Coronary artery (tissue), 2 donors: Measurements from ENCODE around the gene FARP2.

Experiments used
- DNase-seq: peaks from one replicate; pipeline ENCODE4 v3.0.0-alpha.2; 2017; ENCODE audit warnings: low spot score
- H3K27ac ChIP-seq, 2 donors: fragments of 200-600 bp; sonication (generic); one replicate each; pipeline ENCODE4 v1.5.1; 2016 to 2019
- H3K4me3 ChIP-seq: fragments of 200-600 bp; sonication (generic); 2 replicates; pipeline ENCODE4 v1.5.1; 2016; ENCODE audit warnings: mild to moderate bottlenecking, moderate library complexity
- TF ChIP-seq, protein P1 (sequence below): fragments of 200-600 bp; sonication (generic); IDR thresholded peaks from one replicate; pipeline ENCODE4 v1.5.1; 2019; ENCODE audit warnings: antibody characterized with exemption

Gene FARP2

DNA sequence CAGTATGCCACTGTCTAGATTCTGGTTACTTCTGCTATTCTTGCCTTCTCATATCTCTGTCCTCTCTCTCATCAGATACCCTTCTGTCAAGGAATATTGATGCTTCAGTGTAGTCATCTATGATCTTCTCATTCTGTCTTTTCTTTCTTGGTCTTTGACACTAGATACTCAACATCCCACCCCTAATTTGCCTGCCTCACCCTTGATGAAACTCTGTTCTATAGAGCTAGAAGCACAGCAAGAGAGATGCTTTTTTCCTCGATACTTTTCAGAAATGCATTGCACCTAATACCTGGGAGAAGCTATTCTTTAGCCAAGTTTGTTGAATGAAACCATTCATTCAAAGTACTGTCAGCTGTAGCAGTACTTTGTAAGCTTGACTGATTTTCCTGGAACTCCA lies 30.8 kb upstream of the FARP2 start:
- Histone ChIP-seq H3K27ac (no peak overlapping the region), H3K4me3 (no peak overlapping the region)
- DNase-seq, result no peak
- TF ChIP-seq, protein P1, sequence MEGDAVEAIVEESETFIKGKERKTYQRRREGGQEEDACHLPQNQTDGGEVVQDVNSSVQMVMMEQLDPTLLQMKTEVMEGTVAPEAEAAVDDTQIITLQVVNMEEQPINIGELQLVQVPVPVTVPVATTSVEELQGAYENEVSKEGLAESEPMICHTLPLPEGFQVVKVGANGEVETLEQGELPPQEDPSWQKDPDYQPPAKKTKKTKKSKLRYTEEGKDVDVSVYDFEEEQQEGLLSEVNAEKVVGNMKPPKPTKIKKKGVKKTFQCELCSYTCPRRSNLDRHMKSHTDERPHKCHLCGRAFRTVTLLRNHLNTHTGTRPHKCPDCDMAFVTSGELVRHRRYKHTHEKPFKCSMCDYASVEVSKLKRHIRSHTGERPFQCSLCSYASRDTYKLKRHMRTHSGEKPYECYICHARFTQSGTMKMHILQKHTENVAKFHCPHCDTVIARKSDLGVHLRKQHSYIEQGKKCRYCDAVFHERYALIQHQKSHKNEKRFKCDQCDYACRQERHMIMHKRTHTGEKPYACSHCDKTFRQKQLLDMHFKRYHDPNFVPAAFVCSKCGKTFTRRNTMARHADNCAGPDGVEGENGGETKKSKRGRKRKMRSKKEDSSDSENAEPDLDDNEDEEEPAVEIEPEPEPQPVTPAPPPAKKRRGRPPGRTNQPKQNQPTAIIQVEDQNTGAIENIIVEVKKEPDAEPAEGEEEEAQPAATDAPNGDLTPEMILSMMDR, result no peak

DNA sequence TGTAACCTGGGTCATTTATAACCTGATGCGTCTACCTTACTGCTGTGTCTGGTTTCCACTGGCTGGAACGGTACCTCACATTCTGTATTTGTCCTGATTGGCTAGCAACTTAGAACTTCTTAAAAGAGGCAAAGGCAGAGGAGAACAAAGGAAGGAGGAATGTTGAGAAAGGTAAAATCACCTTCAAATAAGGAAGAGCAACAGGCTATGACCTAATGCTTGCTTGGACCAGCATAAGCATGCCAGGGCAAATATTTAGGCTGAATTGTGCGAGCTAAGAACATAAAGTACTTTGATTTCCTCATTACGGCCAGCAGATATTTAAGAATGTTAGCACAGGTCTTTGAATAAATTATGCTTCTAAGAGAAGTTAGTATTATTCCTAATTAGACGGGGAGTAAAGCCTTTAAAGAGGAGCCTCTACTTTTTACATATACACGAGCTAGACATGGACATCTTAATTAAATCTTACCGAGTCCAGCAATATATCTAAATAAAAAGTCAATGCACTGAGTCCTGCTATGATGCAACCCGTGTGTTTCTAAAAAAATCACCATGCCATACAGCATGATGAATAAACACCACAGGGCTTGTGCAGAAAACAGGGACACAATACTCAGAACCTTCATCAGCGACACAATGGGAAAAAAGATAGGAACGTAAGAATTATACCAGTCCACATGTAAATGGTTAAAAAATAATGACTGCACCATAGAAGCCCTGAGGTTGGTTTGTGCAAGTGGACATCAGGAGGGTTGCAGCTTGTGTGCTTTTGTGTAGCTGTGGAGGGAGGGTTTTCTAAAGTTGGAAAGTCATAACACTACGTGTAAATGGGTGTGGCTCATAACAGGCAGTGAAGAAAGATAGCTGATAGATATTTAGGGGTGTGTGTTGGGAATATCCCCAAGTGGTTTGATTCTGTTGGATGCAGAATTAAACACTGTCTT lies 26.1 kb upstream of the FARP2 start:
- no peak for DNase-seq
- Histone ChIP-seq H3K27ac (no peak overlapping the region), H3K4me3 (no peak overlapping the region)
- TF ChIP-seq, protein P1, result no peak

DNA sequence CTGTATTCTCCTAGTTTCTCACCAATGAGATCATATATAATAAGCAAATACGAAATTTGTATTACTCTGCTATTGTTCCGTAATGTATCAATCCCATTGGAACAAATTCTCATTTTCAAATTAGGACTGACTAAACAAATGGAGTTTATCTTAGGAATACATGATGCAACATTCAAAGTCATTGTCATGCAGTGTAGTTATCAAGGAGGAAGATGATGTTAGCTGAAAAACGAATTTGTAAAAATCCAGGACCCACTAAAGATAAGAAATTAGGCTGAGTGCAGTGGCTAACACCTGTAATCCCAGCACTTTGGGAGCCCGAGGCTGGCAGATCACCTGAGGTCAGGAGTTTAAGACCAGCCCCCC lies 25.5 kb upstream of the FARP2 start:
- TF ChIP-seq, protein P1, result no peak
- H3K27ac ChIP-seq, result no peak overlapping the region

DNA sequence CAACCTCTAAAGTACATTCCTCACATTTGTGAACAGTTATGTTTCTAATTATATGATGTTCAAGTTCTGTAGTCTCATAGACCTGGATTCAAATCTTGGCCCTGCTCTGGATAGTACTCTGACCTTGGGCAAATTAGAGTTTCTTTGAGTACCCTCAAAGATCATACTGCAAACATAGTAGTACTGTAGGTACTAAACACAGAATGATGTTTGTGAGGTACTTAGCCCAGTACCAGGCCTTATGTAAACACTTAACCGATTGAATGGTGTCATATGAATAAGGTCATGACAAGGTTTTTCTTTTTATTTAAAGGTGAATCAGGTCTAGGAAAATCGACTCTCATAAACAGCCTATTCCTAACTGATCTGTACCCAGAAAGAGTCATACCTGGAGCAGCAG lies 21.3 kb upstream of the FARP2 start:
- no peak overlapping the region for H3K27ac ChIP-seq
- no peak for DNase-seq
- H3K4me3 ChIP-seq, result no peak overlapping the region
- TF ChIP-seq, protein P1, result no peak

More for the DNA sequence above, 25.5 kb upstream of the FARP2 start:
- DNase-seq, result no peak
- no peak overlapping the region for H3K4me3 ChIP-seq

DNA sequence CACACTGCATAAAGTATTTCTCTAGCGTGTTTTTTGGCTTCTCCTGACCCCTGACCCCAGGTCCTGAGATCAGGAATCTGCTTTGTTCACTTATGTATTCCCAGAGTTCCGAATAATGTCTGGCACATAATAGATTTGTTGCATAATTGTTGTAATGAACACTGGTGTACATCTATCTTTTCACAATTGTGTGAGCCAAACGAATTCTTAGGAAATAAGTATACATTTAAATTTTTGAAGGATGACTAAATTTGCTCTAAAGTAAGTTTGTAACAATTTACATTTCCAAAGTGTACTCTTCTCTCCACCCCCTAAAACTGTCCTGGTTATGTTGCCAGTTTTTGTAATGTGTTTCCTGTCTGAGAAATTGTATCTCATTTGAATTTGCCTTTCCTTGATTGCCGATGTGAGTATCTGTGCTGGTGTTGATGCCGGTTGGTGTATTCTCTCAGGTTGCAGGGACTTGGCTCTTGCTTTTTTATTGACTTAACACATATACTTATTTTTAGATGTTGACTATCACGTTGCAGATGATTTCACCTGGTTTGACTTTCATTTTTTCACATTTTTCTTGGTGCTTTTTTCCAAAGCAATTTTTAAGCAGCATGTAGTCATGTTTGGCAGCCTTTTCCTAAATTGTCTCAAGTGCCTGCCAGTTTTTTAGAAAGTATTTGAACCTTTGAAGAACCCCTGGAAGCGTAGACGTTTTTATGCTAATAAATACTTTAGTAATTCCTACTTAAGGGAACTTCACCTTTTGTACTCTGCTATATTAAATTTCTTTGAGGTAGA lies 16.1 kb upstream of the FARP2 start:
- TF ChIP-seq, protein P1, result no peak

DNA sequence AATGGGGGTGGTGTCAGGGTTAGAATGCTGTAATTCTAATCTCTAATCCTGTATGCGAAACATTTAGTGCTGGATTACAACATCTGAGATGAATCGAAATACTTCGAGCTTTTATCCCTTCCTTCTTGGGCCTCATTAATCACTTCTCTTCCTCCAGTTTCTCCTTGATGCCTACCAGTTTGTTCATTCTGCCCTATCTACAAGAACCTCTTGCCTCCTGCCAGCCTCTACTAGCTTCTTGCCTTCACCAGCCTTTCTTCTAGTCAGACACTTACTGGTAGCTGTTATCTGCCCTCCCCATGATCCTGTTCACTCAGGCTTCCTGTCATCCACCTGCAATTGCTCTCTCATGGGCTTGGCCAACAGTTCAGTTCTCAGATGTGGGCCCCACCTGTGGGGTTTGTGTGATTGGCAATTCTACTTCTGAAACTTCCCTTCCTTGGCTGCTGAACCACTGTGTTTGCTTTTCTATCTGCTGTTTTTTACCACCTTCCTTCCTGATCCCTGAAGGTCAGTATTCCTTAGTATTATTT lies 15.4 kb upstream of the FARP2 start:
- Histone ChIP-seq H3K4me3 (no peak overlapping the region), H3K27ac (peak overlapping the region in 1 of 2 donors; percentile 44)
- DNase-seq, result no peak
- TF ChIP-seq, protein P1, result no peak

More for the DNA sequence above, 16.1 kb upstream of the FARP2 start:
- no peak overlapping the region for H3K27ac ChIP-seq
- no peak overlapping the region for H3K4me3 ChIP-seq
- DNase-seq, result no peak
